Left ventricle myocardium inferior (tissue), 1 donor: ENCODE data around the gene BACH2. TPM values are rescaled to one million over a fixed set of nuclear protein-coding genes. Genes with fewer than 3 reads are reported as not detected.

Source experiments
- DNase-seq: peaks from one replicate; pipeline ENCODE4 v3.0.0-alpha.2; 2020
- H3K27ac ChIP-seq: fragments of 200-600 bp; replicated peaks from 2 replicates; pipeline ENCODE4 v1.8.0; 2021
- H3K27me3 ChIP-seq: fragments of 200-600 bp; 2 replicates; pipeline ENCODE4 v1.8.0; 2021; ENCODE audit warnings: low read depth
- H3K36me3 ChIP-seq: fragments of 200-600 bp; 2 replicates; pipeline ENCODE4 v1.8.0; 2021
- H3K4me1 ChIP-seq: fragments of 200-600 bp; 2 replicates; pipeline ENCODE4 v1.8.0; 2021
- H3K4me3 ChIP-seq: fragments of 200-600 bp; 2 replicates; pipeline ENCODE4 v1.8.0; 2021; ENCODE audit warnings: mild to moderate bottlenecking, moderate library complexity
- H3K9me3 ChIP-seq: fragments of 200-600 bp; replicated peaks from 2 replicates; pipeline ENCODE4 v1.8.0; 2021
- CTCF ChIP-seq: fragments of 200-600 bp; IDR thresholded peaks from 2 replicates; pipeline ENCODE4 v1.8.0; 2021; ENCODE audit warnings: antibody characterized with exemption, mild to moderate bottlenecking, borderline replicate concordance
- intact Hi-C: fragments of 100-400 bp; cut with micrococcal nuclease; formaldehyde crosslinking; loops from one replicate; pipeline ENCODE4 v1.11.0; 2022
- total RNA-seq: library from RNA; stranded (reverse); fragmentation: NEBNext Ultra II Directional; extraction: Animal tissue kit (Norgen Biotek cat#: 25700); gene quantifications from one replicate; pipeline ENCODE4 v1.2.1, GENCODE V29; 2021
- donor health status: DM: no; HTN: yes; CAD: no; lungs with severe emphysema.

Gene BACH2
- total RNA-seq, 1 donor from 2014 or later = 1.5 TPM

- intact Hi-C loops = loop anchor here (10.0 kb wide), 1 partner anchor 519 kb away; no protein-coding TSS in a partner anchor
- H3K36me3 ChIP-seq = peaks cover 10% of the 10 kb centered on the region
- no peak overlapping the region for H3K4me3 ChIP-seq
- no peak for TF ChIP-seq CTCF
- no peaks in the 10 kb centered on the region for H3K9me3 ChIP-seq
- no peaks in the 10 kb centered on the region for H3K4me1 ChIP-seq
- H3K27ac ChIP-seq = no peak overlapping the region
- H3K27me3 ChIP-seq = no peaks in the 10 kb centered on the region
- DNase-seq = no peak
Measured at GRCh38 chr6:89955364-89955763, 341.3 kb downstream of the BACH2 start.

- Histone ChIP-seq H3K4me1 (no peaks in the 10 kb centered on the region), H3K4me3 (no peak overlapping the region), H3K27ac (no peak overlapping the region), H3K27me3 (no peaks in the 10 kb centered on the region), H3K9me3 (no peaks in the 10 kb centered on the region), H3K36me3 (peaks cover 13% of the 10 kb centered on the region)
- no peak for TF ChIP-seq CTCF
- intact Hi-C loops = loop anchor here (10.0 kb wide), 1 partner anchor 520 kb away; no protein-coding TSS in a partner anchor
- DNase-seq = no peak
Measured at GRCh38 chr6:89954721-89955148, 341.9 kb downstream of the BACH2 start.

GRCh38 chr6:89952686-89953085 lies 344.0 kb downstream of the BACH2 start:
- H3K27ac ChIP-seq = no peak overlapping the region
- no peak overlapping the region for H3K4me3 ChIP-seq
- peaks cover 13% of the 10 kb centered on the region for H3K36me3 ChIP-seq
- H3K27me3 ChIP-seq = no peaks in the 10 kb centered on the region
- intact Hi-C loops = loop anchor here (10.0 kb wide), 1 partner anchor 522 kb away; no protein-coding TSS in a partner anchor
- no peaks in the 10 kb centered on the region for H3K9me3 ChIP-seq
- H3K4me1 ChIP-seq = no peaks in the 10 kb centered on the region
- DNase-seq = no peak
- no peak for TF ChIP-seq CTCF

- Histone ChIP-seq H3K9me3 (no peaks in the 10 kb centered on the region), H3K4me1 (no peaks in the 10 kb centered on the region), H3K36me3 (peaks cover 13% of the 10 kb centered on the region), H3K27me3 (no peaks in the 10 kb centered on the region), H3K4me3 (no peak overlapping the region), H3K27ac (no peak overlapping the region)
- TF ChIP-seq CTCF = no peak
- intact Hi-C loops = loop anchor here (10.0 kb wide), 1 partner anchor 523 kb away; no protein-coding TSS in a partner anchor
- no peak for DNase-seq
Measured at GRCh38 chr6:89952105-89952671, 344.5 kb downstream of the BACH2 start.

- intact Hi-C loops = loop anchor here (10.0 kb wide), 1 partner anchor 523 kb away; no protein-coding TSS in a partner anchor
- Histone ChIP-seq H3K9me3 (no peaks in the 10 kb centered on the region), H3K27me3 (no peaks in the 10 kb centered on the region), H3K4me1 (no peaks in the 10 kb centered on the region), H3K36me3 (peaks cover 13% of the 10 kb centered on the region), H3K27ac (no peak overlapping the region), H3K4me3 (no peak overlapping the region)
- no peak for TF ChIP-seq CTCF
- no peak for DNase-seq
Measured at GRCh38 chr6:89951574-89952104, 345.0 kb downstream of the BACH2 start.
